Activated CD4-positive, alpha-beta T cell treated with anti-CD3 and anti-CD28 coated beads, Interleukin-2, amount 50 U/mL, for 4 hours (primary cell): ENCODE measurements around the gene DAB2.
"Not testable (repeated sequence)": the region's sequence is repeated elsewhere in the genome, so short reads cannot be mapped to it uniquely, and the experiment has no call there.

ENCODE experiments used
- DNase-seq, 2 experiments: peaks; one replicate each; pipeline ENCODE4 v3.0.0-alpha.2; 2020

Gene DAB2

DNA sequence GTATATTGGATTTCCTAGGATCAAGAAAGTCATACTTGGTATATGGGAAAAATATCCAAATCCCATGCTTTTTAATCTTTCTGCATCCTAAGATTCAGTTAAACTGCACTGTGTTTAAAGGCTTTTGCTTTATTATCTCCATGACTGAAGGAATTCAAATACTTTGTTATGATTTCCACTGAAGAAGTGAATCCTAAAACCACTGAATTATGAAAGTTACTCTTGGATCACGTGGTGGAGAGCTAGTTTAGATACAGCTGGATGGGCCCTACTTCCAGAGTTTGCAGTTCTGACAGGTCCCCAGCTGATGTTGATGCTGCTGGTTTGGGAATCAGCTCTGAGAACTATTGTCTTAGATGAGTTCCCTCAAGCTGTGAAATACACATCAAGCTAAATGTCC, 5.0 kb downstream of the DAB2 start:
- no peak for DNase-seq

DNA sequence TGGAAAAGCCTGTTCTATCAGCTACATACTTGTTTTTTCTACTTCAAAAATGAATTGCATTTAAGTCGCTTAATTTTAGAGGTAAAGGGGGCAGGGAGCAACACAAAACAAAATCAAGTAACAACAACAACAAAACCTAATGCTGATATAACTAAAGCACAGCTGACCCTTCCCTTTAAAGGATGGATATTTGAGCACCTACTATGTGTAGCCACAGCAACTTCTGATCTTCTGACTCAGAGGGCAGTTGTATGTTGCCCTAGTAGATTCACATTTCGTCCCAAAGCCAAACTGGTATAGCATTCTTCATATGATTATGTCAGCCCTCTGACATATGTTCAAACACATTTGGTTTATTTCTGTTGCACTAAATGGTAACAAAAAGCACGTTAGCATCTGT, 6.8 kb downstream of the DAB2 start:
- no peak for DNase-seq

DNA sequence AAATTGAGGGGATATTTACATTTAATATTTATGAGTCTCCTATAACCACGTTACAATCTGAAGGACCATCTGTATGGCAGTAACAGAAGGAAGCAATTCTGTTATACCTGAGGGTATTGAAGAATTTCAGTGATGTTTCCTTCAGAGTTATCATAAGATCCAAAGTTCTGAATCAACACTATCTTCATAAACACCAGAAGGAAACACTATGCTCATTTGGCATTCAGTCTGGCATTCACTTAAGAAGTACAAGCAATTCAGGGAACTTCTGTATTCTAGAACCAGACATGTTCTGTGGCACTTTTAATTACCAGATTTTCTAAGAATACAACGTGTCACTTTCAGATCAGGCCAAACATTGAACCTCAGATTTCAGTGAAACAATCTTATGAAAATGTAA, 9.6 kb downstream of the DAB2 start:
- no peak for DNase-seq

DNA sequence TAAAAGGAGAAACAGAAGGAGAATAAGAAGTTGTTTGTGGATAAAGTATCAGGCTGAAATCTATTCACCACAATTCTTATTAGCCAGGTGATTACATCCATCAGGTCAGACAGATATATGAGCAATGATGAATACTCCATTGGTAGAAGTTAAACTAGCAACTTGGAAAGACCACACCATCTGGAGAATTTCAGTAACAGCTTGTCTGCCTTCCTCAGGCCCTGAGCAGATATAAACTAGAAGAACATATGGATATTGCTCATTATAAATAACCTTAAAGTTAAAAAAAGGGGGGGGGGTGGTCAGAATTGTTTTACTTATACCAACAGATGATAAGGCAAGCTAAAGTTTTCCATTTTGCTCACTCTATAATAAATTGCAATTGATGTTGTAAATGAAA, 10.4 kb downstream of the DAB2 start:
- DNase-seq, result no peak

DNA sequence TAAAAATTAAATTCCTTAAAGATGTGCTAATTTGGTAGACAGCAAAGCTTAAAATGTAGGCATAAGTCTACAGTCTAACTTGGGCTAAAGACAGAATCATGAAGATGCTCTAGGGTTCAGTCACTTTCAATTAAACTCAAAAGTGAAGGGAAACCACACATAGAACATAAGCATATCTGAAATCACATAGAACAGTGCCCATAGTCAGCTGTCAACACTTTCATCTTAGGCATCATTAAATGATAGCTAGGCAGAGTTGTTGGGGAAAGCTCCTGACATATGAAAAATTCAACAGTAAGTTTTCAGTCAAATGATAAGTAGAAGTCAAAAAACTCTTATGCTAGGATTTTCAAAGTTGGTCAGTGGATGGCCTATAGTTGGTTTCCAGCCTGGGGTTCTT, 11.0 kb downstream of the DAB2 start:
- no peak for DNase-seq

DNA sequence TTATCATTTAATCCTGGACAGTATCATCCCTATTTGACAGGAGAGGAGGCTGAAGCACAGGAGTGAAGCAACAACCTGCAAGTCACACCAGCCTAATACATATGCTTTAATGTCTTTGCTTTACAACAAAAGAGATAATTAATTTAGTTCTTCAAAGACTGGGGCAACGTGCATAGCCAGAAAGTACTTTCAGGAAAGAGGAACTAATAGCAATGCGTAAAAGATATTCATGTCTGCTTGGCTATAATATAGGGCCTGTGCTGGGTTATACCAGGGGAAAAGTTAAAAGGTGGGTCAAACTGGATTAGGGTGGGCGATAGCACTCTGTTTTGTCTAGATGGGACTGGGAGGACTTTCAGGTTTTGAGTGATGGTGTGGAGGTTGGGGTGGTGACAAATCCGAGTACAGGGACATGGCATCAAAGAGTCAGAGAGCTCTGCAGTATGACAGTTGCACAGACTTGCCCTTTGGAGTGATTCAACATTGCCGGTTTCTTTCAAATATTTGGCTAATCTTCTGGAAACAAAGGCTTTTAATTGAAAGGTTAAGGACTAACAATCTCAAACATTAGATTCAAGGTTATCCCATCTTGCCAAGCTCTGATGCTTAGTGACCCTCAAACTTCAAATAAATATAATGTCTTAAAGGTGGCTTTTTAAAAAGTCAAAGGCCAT, 11.9 kb downstream of the DAB2 start:
- no peak for DNase-seq

DNA sequence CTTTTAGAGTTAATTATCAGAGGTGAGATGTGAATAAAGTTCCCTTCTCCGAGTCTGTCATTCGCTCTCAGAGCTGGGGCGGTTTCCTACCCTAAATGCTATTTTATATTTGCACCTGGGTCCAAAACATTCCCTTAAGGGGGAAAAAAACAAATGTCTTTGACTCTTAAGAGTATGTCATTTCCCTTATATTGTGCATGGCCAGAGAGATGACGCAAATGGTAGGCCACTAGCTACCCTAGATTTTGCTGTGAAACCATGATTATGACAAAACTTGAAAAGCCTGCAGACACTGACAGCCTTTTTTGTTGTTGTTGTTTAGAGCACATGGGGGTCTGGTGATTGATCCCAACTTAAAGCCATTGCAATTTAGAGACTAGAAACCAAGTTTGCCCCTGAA, 12.8 kb downstream of the DAB2 start:
- no peak for DNase-seq

DNA sequence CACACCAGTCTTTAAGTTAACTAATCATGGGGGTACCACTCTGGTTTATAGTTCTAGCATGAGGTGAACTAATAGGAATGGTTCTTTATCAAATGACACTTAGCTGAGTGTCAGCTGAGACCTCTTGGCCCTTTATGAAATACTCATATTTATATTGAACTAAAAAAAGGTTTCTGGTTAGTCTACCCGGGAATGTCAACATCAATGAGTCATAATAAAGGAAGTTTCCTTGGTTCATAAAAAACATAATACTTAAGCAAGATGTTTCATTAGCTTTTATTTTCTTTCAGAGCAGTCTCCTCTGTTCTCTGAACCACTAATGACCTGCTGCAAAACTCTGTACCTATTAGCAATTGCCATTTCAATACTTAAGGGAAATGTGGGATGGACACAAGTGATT, 13.7 kb downstream of the DAB2 start:
- DNase-seq, result no peak

DNA sequence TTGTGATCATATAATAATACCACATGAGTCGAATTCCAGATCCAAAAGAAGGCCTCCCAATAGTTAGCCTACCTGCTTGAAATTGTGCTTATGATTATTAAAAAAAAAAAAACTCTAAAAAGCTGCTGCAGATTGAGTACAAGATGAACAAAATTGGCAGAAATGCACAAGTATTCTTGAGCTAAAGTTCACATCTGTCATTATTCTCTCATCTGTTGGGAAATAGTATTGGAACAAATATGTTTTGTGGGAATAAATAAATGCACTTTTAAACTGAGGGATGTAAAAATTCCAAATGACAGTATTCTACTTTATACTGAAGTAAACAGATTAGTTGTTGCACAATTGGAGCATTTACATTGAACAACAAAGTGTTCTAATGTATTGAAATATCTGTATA, 15.7 kb downstream of the DAB2 start:
- DNase-seq, result no peak

DNA sequence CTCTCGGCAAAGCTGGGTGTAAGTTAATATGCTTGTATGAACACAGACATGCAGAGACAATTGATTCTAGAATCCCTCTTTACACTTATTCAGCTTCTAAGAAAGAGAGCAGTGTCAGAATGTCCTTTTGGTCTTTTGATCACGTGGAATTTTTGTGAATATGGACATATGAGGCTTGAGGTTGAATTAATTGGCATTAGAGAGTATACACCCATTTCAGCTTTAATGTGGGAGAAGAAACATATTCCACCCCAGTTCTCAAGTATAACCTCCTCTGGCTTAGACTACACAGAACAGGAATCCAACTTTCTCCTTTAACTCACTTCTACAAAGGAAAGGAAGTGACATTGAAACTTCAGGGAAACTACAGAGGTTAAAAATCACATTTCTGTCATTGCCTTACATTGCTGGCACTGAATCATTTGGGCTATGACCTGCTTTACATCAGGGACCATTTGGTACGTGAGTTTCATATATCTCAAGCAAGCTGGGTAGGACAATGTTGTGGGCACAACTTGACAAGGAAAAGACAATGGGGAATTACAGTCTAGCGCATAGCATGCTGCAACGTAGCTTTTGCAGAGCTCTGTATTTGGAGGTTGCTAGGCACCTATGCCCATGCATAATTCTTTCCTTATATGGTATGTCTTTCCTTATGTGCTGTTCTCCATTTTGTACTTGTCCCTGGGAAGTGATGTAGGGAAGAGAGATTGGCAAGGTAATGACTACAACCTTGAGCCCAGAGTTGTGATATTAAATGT, 19.5 kb downstream of the DAB2 start:
- no peak for DNase-seq

DNA sequence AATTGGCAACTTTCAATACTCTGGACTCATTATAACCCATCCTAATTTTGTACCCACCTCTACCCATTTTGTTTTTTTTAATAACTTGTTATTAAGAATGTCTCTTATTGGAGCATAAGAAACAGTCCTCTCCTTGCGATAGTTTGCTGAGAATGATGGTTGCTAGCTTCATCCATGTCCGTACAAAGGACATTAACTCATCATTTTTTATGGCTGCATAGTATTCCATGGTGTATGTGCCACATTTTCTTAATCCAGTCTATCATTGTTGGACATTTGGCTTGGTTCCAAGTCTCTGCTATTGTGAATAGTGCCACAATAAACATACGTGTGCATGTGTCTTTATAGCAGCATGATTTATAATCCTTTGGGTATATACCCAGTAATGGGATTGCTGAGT, 21.0 kb downstream of the DAB2 start:
- not testable (repeated sequence) for DNase-seq

DNA sequence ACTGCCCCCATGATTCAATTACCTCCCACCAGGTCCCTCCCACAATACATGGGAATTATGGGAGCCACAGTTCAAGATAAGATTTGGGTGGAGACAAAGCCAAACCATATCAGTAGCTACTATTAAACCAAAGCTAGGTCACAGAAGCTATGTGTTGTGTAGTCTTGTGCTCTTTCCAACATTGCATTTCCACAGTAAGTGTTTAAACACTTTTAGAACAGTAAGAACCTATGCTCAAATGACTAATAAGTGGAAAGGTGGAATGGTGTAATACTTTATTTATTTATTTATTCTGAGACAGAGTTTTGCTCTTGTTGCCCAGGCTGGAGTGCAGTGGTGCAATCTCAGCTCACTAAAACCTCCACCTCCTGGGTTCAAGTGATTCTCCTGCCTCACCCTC, 22.6 kb downstream of the DAB2 start:
- DNase-seq, result not testable (repeated sequence)

DNA sequence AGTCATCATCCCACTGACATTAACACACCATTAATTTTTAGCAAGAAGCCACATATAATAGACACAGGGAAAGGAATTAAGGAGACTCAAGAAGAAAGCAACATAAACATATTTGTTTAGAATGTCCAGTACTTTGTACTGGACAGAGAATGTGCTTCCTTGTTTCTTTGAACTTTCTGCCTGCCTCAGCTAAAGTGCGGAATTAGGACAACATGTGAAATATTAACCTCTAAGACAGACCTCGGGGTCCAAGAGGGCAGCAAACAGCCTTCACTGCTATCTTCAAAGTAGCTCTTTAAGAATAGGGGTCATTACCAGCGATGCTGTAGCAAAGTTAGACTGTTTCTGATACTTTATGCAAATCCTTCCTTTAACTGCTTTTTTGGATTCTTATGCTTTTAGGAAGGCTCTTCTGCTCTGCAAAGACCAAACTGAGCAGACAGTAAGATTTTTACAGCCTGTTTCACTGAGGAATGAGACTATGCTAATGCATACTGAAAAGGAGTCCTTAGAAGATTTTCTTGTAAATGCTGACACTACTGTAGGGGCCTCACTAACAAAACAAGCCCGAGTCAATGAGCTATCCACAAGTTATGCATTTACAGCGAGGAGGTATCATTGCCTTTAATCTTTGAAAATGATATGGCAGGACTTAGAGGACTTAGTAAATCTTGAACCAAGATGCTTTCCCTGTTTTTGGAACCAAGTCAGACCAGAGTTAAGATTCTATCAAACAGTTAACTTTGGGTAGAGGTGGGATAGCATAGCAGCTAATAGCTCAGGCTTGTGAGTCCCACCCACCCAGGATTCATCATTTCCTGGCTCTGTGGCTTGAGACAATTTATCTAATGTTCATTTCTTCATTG, 23.8 kb downstream of the DAB2 start:
- no peak for DNase-seq

DNA sequence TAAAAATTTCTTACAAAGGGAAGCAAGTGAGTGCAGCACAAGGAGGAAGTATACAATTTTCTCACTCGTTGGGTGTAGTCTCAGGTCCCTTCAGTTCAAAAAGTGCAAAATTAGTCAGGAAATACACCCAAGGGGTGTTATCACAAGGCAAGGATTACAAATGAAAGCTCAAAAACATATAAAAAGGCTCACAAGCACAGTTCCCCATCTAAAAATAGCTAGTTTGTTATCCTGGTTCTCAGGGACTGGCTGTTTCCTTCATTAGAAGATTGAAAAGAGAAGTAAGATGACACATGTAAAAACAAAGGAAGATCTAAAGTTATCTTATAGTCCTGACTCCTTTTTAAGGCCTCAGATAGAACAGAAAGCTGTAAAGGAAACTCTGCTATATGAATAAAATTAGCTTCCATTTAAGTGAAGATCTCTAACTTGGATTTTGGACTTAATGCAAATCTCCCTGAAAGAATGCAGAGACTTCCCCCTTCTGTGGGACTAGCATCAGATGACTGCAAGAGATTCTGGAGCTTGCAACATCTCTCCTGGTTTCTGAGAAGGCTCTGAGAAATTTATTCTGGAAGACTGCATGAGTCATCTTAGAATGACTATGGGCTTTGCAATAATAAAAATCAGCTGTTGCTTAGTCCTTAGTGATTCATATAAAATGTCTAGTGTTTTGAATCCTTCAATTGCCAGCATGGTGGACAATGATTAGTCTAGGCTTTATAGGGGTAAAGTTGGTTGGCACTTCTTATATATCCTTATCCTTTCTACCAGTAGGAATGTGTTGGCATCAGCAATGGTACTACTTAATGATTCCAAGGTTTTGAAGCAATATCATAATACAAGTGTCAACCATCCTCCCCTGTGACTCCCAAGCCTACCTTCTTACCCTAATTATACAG, 25.4 kb downstream of the DAB2 start:
- no peak for DNase-seq

DNA sequence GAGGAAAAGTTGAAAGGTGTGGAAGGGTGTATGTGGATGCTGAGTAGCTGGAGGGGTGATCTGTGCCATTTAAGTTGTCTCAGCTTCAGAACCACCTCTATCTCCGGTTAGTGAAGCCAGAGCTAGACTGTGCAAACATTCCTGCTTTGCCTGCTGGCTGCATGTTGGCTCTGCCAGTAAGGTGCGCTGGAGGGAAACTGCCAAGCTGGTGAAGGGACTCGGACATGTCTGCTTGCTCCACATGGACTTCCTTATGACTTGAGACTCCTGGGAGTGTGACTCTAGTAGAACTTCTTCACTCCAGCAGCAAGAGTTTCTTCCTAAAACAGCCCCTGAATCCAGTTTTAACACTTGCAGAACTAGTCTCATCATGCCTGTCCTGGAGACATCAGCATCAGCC, 27.9 kb downstream of the DAB2 start:
- no peak for DNase-seq

DNA sequence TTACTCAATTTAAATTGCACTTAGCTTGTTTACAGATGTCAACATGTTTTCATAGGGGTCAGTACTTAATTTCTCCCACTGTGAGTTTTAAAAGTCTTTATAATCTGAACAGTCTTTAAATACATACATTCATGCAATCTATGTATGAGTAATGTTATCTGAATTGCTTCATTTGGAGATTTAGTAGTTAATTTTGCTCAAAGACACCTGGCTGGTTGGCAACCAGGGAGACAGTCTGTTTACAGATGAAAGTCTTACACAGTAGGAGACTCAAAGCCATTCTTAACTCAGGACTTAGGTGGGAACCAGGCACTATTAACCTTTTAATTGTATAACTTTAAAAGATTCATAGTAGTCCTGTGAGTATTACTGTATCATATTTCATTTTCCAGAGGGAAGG, 29.3 kb downstream of the DAB2 start:
- no peak for DNase-seq

DNA sequence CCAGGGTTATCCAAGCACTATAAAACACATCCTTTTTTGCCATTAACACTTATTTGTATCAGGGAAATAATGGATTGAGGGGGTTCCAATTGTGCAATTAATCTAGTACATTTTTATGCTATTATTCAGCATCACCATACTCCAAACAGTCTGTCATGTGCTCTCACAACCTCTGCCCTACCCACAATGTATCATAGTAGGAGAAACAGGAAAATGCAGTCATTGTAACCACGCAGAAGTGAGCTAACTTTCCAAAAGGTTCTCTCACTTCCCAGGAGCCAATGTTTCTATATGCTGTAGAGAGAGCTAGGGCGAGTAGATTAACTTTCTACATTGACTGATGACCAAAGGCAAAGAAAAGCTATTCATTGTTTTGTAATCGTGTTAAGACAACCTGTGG, 29.8 kb downstream of the DAB2 start:
- no peak for DNase-seq

DNA sequence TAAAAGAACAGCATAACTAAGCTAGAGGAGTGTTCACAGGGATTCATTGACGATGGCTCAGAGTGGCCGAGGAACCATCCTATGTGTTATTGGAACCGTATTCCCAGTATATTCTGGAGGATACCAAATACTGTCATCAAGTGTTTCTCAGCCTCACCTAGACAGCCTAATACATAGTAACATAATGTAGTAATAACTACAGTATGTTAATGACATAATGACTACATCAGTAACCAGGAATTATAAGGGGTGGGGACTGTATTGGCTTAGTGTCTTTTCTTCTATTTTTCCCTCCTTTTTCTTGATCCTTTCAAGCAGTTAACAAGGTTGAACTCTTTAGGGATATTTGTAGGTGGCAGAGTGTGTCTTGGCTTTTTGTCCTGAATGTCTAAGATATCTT, 33.8 kb downstream of the DAB2 start:
- DNase-seq, result no peak

DNA sequence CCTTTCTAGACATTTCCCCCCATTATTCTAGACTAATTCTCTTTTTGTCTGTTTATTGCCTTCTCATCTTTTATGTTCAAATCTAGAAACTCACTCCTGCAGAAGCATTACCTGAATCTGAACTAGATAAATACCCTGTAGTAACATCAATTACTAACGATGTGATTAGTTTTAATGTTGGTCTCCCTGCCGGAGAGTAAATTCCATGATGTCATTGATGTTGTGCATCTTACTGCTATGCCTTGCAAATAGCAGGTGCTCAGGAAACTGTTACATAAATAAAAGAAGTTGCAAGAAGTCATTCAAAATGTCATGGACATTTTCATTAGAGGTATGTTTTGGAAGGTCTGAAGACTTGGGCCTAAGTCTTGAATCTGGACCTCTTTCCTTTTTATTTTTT, 37.5 kb downstream of the DAB2 start:
- no peak for DNase-seq

DNA sequence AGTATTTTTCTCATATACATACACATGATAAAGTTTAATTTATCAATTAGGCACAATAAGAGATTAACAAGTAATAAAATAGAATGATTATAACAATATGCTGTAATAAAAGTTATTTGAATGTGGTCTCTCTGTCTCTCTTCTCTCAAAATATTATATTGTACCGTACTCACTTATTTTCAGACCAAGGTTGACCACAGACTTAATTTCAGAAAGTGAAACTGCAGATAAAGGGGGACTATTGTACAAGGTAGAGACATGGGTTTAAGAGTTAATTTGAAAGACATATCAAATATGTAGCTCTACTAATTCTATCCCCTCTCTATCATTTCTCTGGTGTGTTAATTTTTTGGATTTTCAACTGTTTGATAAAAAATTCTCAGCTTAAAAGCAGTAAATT, 40.5 kb downstream of the DAB2 start:
- DNase-seq, result no peak

DNA sequence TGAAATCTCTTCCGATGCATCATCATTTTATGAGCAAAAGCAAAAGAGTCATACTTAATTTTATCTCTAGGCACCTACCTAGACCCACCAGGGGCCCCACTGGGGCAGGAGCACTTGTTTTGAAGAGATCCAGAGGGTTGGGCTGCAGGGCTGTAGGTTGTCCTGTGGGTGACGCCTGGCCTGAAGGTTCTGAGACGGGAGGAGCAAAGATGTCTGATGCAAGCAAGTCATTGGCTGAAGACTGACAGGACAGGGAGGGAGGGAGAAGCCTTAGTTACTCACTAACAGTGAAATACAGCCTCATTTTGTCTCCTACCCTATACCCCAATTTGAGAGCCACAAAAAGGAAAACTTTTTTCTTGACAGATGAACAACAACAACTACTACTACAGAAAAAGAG, 43.4 kb downstream of the DAB2 start:
- DNase-seq, result no peak

DNA sequence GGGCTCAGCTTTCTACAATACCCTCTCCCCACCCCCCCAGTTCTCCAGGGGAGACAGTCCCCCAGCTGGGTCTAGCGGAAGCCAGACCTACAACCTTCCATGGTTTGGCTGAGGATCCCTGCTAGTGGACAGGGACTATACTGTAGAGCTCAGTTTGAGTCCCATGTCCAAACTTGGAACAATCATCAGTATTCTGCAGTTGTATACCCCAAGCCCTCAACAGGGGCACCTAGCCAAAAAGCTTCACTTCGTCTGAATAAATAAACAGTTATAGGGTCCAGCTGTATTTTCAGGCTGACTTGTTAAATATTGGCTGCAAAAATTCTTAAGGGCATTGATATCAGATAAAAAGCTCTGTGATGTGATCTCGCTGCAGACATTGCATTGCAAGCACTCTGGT, 45.1 kb downstream of the DAB2 start:
- no peak for DNase-seq

DNA sequence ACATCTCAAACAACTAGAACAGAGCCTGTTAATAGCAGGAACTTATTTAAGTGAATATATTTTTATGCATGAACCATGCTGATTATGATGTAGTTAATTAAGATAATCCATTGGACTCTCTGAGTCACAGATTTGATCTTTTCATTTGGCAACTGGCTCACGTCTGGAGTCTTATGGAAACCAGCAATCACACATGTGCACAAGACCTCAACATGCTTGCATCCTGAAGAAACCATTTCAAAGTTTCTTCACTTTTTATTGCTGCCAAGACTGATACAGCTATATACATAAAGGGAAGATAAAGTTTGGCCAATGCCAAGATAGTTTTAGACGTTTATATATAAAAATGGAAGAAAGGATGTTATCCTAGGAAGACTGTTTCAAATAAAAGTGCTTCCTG, 47.2 kb downstream of the DAB2 start:
- DNase-seq, result no peak
